Right lung (tissue), 10 donors: ENCODE results near the gene USP17L27. TPM values are rescaled to one million over a fixed set of nuclear protein-coding genes. Genes with fewer than 3 reads are reported as not detected.
A peak's percentile ranks its signal among the peaks of the same experiment; 100 is the strongest.
"Not testable (repeated sequence)": the region's sequence is repeated elsewhere in the genome, so short reads cannot be mapped to it uniquely, and the experiment has no call there.

Experiments
- DNase-seq, 2 donors: peaks; one replicate each; pipeline ENCODE4 v3.0.0-alpha.2; 2013
- long read RNA-seq, 8 donors: transcript quantifications; one replicate each; lab custom pipeline, GENCODE V29; 2026
- polyA plus RNA-seq, 5 donors: library from polyadenylated mRNA; unstranded; fragments of 120-200 nt; gene quantifications; one replicate each; pipeline versions ENCODE4 v1.2.1 to v1.2.3, GENCODE V29; 2013; ENCODE audit warnings: inconsistent platforms in 1 of 5, low replicate concordance in 1 of 5; ENCODE audit not compliant: insufficient read length in 5 of 5, insufficient read depth in 1 of 5

USP17L27 gene, protein sequence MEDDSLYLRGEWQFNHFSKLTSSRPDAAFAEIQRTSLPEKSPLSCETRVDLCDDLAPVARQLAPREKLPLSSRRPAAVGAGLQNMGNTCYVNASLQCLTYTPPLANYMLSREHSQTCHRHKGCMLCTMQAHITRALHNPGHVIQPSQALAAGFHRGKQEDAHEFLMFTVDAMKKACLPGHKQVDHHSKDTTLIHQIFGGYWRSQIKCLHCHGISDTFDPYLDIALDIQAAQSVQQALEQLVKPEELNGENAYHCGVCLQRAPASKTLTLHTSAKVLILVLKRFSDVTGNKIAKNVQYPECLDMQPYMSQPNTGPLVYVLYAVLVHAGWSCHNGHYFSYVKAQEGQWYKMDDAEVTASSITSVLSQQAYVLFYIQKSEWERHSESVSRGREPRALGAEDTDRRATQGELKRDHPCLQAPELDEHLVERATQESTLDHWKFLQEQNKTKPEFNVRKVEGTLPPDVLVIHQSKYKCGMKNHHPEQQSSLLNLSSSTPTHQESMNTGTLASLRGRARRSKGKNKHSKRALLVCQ
- polyA plus RNA-seq: not detected
- long read RNA-seq, donor 1: 0 reads
- long read RNA-seq, donor 2: 0 reads
- long read RNA-seq, donor 3: 0 reads
- long read RNA-seq, donor 4: 0 reads
- long read RNA-seq, donor 5: 0 reads
- long read RNA-seq, donor 6: 0 reads
- long read RNA-seq, donor 7: 0 reads
- long read RNA-seq, donor 8: 0 reads

- DNase-seq: not testable (repeated sequence)
These were observed at the start of gene USP17L27 for GRCh38 chr4:9343848-9344247. USP17L27 (plus strand) TSS chr4:9344148; CDS start chr4:9344148, 0 bp downstream.

- DNase-seq: not testable (repeated sequence)
These were observed 19.8 kb upstream of the USP17L27 start for GRCh38 chr4:9324191-9324590.

DNA sequence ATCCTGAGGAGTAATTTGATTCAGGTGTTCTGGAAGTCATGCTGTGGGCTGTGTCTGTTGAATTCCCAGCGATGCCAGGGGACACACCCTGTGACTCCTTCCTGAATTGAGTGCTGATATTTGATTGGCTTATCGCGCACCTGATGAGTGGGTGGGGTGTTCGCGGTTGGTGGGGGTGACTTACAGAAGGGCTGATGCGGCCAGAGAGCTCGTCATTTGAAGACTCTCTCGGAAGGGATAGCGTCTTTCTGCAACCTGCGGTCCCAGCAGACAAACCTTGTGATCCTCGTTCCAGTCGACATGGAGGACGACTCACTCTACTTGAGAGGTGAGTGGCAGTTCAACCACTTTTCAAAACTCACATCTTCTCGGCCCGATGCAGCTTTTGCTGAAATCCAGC lies 19.1 kb upstream of the USP17L27 start, which contains the start of gene USP17L24:
TSS of gene USP17L24 (plus strand) at position 301 of the 400 bp plus-strand sequence. CDS start at position 301, 0 bp downstream.
- not testable (repeated sequence) for DNase-seq

- not testable (repeated sequence) for DNase-seq
These were observed 14.3 kb upstream of the USP17L27 start, which contains the start of gene USP17L25 for GRCh38 chr4:9329611-9330010. USP17L25 (plus strand) TSS chr4:9329911; CDS start chr4:9329911, 0 bp downstream.

DNA sequence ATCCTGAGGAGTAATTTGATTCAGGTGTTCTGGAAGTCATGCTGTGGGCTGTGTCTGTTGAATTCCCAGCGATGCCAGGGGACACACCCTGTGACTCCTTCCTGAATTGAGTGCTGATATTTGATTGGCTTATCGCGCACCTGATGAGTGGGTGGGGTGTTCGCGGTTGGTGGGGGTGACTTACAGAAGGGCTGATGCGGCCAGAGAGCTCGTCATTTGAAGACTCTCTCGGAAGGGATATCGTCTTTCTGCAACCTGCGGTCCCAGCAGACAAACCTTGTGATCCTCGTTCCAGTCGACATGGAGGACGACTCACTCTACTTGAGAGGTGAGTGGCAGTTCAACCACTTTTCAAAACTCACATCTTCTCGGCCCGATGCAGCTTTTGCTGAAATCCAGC lies 9.6 kb upstream of the USP17L27 start, which contains the start of gene USP17L26:
TSS of gene USP17L26 (plus strand) at position 301 of the 400 bp plus-strand sequence. CDS start at position 301, 0 bp downstream.
- not testable (repeated sequence) for DNase-seq

- not testable (repeated sequence) for DNase-seq
These were observed 4.8 kb upstream of the USP17L27 start, which contains the start of gene USP17L5 for GRCh38 chr4:9339103-9339502. USP17L5 (plus strand) TSS chr4:9339403; CDS start chr4:9339403, 0 bp downstream.

DNA sequence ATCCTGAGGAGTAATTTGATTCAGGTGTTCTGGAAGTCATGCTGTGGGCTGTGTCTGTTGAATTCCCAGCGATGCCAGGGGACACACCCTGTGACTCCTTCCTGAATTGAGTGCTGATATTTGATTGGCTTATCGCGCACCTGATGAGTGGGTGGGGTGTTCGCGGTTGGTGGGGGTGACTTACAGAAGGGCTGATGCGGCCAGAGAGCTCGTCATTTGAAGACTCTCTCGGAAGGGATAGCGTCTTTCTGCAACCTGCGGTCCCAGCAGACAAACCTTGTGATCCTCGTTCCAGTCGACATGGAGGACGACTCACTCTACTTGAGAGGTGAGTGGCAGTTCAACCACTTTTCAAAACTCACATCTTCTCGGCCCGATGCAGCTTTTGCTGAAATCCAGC lies 4.6 kb downstream of the USP17L27 start, which contains the start of gene USP17L28:
TSS of gene USP17L28 (plus strand) at position 301 of the 400 bp plus-strand sequence. CDS start at position 301, 0 bp downstream.
- DNase-seq: not testable (repeated sequence)

GRCh38 chr4:9350866-9351265 lies 6.9 kb downstream of the USP17L27 start:
- not testable (repeated sequence) for DNase-seq

DNA sequence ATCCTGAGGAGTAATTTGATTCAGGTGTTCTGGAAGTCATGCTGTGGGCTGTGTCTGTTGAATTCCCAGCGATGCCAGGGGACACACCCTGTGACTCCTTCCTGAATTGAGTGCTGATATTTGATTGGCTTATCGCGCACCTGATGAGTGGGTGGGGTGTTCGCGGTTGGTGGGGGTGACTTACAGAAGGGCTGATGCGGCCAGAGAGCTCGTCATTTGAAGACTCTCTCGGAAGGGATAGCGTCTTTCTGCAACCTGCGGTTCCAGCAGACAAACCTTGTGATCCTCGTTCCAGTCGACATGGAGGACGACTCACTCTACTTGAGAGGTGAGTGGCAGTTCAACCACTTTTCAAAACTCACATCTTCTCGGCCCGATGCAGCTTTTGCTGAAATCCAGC lies 9.4 kb downstream of the USP17L27 start, which contains the start of gene USP17L29:
TSS of gene USP17L29 (plus strand) at position 301 of the 400 bp plus-strand sequence. CDS start at position 301, 0 bp downstream.
- DNase-seq: not testable (repeated sequence)

DNA sequence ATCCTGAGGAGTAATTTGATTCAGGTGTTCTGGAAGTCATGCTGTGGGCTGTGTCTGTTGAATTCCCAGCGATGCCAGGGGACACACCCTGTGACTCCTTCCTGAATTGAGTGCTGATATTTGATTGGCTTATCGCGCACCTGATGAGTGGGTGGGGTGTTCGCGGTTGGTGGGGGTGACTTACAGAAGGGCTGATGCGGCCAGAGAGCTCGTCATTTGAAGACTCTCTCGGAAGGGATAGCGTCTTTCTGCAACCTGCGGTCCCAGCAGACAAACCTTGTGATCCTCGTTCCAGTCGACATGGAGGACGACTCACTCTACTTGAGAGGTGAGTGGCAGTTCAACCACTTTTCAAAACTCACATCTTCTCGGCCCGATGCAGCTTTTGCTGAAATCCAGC lies 18.9 kb downstream of the USP17L27 start, which contains the start of gene USP17L30:
TSS of gene USP17L30 (plus strand) at position 301 of the 400 bp plus-strand sequence. CDS start at position 301, 0 bp downstream.
- not testable (repeated sequence) for DNase-seq

DNA sequence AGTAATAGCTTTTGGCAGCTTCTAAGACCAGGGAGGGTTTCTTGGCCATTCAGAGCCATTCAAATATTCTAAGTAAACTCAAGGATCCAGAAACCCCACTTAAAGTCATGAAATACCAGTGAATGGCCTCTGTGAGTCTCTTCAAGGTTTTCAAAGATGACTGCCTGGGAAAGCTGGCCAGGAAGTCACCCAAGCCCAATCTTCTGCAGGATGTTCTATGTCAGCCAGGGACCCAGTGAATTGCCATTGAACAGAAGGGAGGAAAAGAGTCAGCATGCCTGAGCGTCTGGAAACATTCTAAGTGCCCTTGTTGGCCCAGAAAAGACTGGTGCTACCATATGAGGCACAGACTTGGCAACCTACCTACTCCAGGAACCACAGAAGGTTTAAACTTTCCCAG lies 35.9 kb downstream of the USP17L27 start:
- DNase-seq: not testable (repeated sequence)

GRCh38 chr4:9381012-9381534 lies 37.1 kb downstream of the USP17L27 start:
- peak; percentile 2 to 12 for DNase-seq

DNA sequence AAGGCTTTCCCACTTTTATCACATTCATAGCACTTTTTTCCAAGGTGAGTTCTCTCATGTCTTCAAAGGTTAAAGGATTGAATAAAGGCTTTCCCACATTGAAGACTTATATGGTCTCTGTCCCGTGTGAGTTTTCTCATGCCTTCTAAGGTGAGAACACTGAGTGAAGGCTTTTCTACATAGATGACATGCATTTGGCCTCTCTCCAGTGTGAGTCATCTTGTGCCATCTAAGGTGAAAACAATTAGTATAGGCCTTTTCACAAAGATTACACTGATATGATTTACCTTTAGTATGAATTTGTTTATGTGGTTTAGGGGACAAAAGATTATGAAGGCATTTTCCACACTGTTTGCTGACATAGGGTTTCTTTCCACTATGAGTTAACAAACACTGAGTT lies 40.2 kb downstream of the USP17L27 start:
- DNase-seq: no peak

DNA sequence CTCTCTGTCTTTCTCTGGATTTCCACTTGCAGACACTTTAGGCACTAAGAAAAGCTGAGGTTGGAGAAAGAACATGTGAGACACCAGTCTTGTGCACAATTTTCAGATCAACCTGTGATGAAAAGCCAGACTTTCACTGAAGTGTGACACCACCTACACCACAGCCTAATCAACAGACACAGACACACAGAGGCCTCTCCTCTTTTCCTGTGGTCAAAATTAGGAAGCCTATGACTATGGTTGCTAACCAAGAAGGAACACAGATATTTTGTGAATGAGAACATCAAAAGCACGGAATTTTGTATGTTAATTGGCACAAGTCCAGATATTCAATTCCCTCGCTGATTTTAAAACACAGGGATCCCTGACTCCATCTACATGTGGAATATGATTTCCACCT lies 45.1 kb downstream of the USP17L27 start:
- DNase-seq: not testable (repeated sequence)

Other genes starting within 250 kb of the USP17L27 start
- gene FAM90A26, start 173.7 kb upstream of the USP17L27 start, polyA plus RNA-seq: under 1 TPM in 3 of 5 donors, not detected in 2; 0.05 to 0.10 (median 0.08) TPM
- not detected for gene USP17L10, start 133.5 kb upstream of the USP17L27 start, polyA plus RNA-seq
- gene USP17L11, start 128.7 kb upstream of the USP17L27 start, polyA plus RNA-seq: not detected
- not detected for gene USP17L12, start 124.0 kb upstream of the USP17L27 start, polyA plus RNA-seq
- gene USP17L13, start 119.3 kb upstream of the USP17L27 start, polyA plus RNA-seq: not detected
- gene USP17L15, start 109.8 kb upstream of the USP17L27 start, polyA plus RNA-seq: not detected
- gene USP17L17, start 100.3 kb upstream of the USP17L27 start, polyA plus RNA-seq: not detected
- gene USP17L18, start 95.5 kb upstream of the USP17L27 start, polyA plus RNA-seq: not detected
- gene USP17L19, start 90.8 kb upstream of the USP17L27 start, polyA plus RNA-seq: not detected
- not detected for gene USP17L20, start 86.0 kb upstream of the USP17L27 start, polyA plus RNA-seq
- gene USP17L21, start 81.3 kb upstream of the USP17L27 start, polyA plus RNA-seq: not detected
- gene USP17L22, start 76.5 kb upstream of the USP17L27 start, polyA plus RNA-seq: not detected
- gene USP17L24, start 19.0 kb upstream of the USP17L27 start, polyA plus RNA-seq: not detected
- not detected for gene USP17L25, start 14.2 kb upstream of the USP17L27 start, polyA plus RNA-seq
- gene USP17L26, start 9.5 kb upstream of the USP17L27 start, polyA plus RNA-seq: not detected
- not detected for gene USP17L5, start 4.7 kb upstream of the USP17L27 start, polyA plus RNA-seq
- gene USP17L28, start 4.7 kb downstream of the USP17L27 start, polyA plus RNA-seq: not detected
- gene USP17L29, start 9.5 kb downstream of the USP17L27 start, polyA plus RNA-seq: not detected
- not detected for gene USP17L30, start 19.0 kb downstream of the USP17L27 start, polyA plus RNA-seq
- not detected for gene DEFB131A, start 100.3 kb downstream of the USP17L27 start, polyA plus RNA-seq